GM21390 (cell line): ENCODE measurements around the gene FUT8.
"Not testable (repeated sequence)": the region's sequence is repeated elsewhere in the genome, so short reads cannot be mapped to it uniquely, and the experiment has no call there.

Experiments used
- ATAC-seq: cut with Tn5 transposase; IDR thresholded peaks from one replicate; pipeline ENCODE4 v1.9.1; 2021; ENCODE audit not compliant: unreplicated experiment

Gene FUT8

DNA sequence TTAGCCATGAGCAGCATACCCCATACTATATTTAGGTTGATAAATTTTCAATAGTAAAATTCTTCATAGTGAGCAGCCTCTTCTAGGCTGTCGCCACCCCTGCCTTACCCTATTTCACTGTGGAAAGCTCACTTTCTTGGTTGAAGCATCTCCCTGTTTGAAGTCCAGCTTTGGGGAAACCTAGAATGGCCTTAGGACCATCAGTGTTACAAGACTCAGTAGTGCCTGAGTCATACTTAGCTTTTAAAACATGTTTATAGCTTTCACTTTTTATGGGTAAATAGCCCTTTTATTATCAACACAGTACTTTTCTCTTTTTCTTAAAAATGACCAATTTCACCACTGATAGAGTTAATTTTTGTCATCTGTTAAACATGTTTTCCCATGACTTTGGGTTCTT is 37.1 kb downstream of the FUT8 start:
- no peak for ATAC-seq

DNA sequence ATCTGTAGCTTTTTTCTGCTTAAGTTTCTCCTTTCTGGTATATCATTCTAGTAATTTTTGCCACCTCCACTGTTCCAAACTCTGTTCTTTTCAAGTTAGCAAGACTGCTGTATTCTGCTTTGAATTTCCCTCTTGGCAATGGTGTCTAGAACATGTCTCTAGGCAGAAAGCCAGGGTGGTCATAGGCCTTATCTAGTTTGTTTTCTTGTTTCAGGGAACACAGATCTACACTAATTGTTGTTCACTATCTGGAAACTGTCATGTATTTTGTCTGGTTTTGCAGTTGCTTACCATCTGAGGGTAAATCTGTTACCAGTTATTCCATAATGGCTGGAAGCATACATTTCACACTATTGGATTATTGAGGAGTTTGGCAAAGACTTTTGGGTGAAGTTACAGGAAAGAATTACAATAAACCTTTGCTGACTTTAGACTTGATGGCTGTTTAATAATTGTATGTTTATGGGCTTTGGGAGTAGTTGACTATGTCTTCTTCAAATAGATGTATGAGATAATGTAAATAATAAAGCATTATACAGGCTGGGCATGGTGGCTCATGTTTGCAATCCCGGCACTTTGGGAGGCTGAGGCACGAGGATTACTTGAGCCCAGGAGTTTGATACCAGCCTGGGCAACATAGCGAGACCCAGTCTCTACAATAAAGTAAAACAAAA is 41.4 kb downstream of the FUT8 start:
- ATAC-seq = no peak

GRCh38 chr14:65456247-65456646 is 43.7 kb downstream of the FUT8 start:
- no peak for ATAC-seq

GRCh38 chr14:65461730-65462129 is 49.2 kb downstream of the FUT8 start:
- ATAC-seq = peak; percentile 27

DNA sequence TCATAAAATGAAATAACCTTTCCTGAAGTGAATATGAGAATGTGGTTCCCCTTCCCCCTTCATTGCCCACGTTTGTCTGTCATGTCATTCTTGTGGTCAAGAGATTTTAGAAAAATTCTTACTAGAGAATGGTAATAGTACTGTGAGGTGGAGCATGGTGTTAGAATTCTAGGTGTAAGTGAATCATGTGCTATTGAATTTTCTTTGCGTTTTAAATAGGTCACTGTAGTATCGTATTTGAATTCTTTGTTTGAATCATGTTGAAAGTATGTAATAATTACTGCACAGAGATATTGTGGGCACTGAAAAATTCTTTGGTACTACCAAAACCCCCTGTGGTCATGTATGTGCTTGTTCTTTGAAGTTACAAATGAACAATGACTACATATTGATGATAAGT is 49.9 kb downstream of the FUT8 start:
- peak; percentile 73 for ATAC-seq

DNA sequence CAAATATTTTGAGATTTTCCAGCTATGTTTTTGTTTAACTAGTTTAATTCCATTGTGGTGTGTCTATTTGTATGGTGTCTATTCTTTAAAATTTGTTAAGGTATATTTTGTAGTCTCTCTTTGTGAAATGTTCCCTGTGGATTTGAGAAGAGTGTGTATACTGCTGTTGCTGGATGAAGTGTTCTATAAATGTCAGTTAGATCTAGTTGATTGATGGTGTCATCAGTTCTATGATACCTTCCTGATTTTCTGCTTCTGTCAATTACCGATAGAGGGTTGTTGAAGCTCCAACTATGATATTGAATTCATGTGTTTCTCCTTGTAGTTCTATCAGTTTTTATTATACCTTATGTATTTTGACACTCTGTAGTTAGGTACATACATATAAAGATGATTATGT is 53.1 kb downstream of the FUT8 start:
- no peak for ATAC-seq

DNA sequence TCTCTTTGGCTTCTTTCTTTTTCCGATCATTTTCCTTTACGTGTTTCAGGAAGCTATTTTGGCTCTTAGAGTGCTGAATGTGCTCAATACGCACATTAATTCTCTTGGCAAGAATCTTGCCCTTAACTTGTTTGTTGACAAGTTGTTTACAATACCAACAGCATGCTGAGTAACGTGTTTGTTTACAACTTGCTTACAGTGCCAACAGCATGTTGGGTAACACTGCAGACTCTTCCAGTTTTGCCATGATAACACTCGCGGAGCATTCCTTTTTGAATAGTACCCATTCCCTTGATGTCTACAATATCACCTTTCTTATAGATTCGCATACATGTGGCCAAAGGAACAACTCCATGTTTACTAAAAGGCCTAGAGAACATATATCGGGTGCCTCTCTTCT is 55.4 kb downstream of the FUT8 start:
- not testable (repeated sequence) for ATAC-seq

GRCh38 chr14:65469903-65470302 is 57.4 kb downstream of the FUT8 start:
- ATAC-seq = no peak

DNA sequence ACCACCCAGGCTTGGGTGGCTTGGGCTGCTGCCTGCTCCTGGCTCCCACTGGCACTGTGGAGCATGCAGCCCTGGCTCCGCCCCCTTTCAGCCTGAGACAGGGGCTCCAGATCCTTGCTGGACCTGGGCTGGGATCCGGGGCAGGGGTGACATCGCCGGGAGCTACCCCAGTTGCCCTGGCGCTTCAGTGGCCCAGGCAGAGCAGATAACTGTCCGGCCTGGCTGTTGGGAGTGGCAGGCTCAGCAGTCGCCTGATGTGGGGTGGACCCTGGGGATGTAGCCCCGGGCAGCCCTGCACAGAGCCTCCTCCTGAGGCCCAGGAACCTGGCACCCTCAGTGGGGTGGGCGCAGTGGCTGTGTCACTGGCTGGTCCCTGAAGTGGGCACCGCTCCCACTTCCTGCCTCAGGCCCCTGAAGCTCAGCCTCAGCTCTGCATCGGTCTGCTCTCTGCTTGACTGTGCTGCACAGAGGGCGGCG is 57.9 kb downstream of the FUT8 start:
- peak; percentile 27 for ATAC-seq

DNA sequence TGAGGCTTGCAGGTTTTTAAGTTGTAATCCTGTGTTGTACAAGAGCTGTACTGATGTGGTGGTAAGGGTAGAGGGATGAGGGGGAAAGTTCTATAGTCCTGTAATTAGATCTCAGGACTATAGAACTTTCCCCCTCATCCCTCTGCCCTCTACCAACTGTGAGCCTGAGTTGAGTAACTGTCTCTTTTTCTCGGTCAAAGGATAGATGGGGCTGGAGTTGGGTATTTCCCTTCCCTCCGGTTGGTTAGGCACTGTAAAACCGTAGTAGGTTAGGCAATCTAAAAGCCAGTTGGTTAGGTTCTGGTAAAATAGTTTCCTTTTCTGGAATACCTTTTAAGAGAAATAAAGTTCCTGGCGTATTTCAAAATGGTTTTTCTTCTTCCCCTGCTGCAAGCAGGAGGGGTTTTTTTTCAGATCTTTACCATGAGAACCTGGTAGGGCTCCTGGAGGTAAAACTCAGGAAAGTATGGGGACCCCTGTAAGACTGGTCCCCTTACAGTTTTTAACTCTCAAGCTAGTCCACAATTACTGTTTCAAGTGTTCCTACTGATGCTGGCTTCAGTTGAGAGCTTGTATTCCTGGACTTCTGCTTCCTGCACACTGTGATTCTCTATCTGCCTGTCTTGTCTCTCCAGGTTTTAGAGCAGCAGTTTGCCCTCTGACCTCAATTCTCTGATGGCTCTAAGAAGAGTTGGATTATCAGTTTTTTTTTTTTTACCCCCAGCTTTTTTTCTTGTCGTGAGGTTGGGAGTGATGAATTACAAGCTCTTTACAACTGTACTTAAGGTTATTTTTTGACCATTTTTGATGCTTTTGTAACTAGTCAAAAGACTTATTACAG is 58.7 kb downstream of the FUT8 start:
- ATAC-seq = peak; percentile 69

GRCh38 chr14:65472189-65472588 is 59.7 kb downstream of the FUT8 start:
- ATAC-seq = no peak

DNA sequence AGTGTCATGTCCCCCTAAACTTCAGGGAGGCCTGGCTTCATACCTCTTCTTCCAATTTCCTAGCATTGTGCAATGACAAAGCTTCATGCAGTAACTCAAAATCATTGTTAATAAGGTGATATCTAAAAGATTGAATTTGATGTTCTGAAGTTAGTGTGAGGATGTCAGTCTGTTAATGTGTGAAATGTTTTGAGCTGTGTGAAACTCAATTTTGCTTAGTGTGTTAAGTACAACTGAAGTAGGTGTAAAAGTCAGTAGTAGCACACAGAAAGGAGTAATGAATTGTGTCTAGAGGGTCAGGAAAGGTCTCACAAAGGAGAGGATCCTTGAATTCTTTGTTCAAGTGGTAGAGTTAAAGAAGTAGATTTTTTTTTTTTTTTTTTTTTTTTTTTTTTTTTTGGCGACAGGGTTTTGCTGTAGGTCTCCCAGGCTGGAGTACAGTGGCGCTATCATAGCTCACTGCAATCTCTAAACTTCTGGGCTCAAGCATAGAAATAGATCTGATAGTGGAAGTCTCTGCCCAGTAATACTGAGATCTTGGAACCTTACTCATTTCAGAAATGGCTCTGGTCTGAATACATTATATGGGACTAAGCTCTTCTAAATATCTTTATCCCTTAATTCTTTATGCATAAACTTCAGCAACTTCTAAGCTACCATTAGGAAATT is 63.9 kb downstream of the FUT8 start:
- ATAC-seq = peak; percentile 82

DNA sequence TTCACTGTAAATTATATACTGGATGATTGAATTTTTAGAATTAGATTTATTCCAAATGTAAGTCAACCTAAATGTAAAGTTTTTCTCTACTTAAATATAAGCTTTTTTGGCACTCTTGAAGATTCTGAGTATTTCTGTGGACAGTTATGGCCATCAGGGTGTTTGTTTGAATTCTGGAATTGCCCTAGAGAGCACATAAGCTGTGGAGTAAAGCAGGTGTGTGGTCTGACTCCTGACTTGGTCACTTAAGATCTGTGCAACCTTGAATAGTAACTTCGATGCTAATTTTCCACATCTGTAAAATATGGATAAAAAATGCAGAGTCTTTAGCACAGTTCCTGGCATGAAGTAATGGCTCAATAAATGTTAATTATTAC is 64.4 kb downstream of the FUT8 start:
- no peak for ATAC-seq

- ATAC-seq = no peak
Observed at GRCh38 chr14:65478017-65478416, 65.5 kb downstream of the FUT8 start.

DNA sequence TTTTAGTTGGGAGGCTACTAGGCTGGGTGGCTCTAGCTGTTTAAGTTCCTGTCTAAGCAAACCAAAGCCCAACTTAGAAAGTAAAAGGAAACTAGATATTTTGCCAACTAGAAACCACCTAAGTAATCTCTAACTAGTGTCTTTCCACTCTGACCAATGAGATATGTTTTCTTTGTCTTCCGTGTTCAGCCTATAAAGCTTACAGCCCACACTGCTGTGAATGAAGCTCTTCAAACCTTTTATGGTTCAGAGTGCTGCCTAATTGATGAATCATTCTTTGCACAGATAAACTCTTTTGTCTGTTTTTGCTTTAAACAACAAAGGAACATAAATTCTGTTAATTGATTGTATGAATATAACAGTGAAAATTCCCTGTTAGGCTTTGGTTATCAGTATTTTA is 66.1 kb downstream of the FUT8 start:
- ATAC-seq = no peak

- no peak for ATAC-seq
Observed at GRCh38 chr14:65479386-65479785, 66.9 kb downstream of the FUT8 start.

GRCh38 chr14:65482757-65483438 is 70.4 kb downstream of the FUT8 start:
- ATAC-seq = no peak

DNA sequence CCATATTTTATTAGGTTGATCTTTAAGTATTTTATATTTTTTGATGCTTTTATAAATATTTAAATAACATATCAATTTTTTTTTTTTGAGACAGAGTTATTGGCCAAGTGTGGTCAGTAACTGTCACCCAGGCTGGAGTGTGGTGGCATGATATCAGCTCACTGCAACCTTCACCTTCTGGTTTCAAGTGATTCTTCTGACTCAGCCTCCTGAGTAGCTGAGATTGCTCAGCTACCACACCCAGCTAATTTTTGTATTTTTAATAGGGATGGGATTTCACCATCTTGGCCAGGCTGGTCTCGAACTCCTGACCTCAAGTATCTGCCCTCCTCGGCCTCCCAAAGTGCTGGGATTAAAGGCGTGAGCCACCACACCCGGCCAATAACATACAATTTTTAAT is 71.1 kb downstream of the FUT8 start:
- ATAC-seq = no peak

GRCh38 chr14:65485516-65485915 is 73.0 kb downstream of the FUT8 start:
- ATAC-seq = no peak

- no peak for ATAC-seq
Observed at GRCh38 chr14:65486863-65487262, 74.3 kb downstream of the FUT8 start.

GRCh38 chr14:65487783-65488494 is 75.4 kb downstream of the FUT8 start:
- no peak for ATAC-seq
